GM21723 (cell line): ENCODE data around the gene DDIT3.
"Not testable (repeated sequence)": the region's sequence is repeated elsewhere in the genome, so short reads cannot be mapped to it uniquely, and the experiment has no call there.

Experiments used
- ATAC-seq: cut with Tn5 transposase; IDR thresholded peaks from one replicate; pipeline ENCODE4 v1.9.1; 2021; ENCODE audit warnings: mild to moderate bottlenecking, moderate library complexity; ENCODE audit not compliant: unreplicated experiment

DDIT3 gene

GRCh38 chr12:57514246-57514645 is 6.1 kb downstream of the DDIT3 start:
- not testable (repeated sequence) for ATAC-seq

DNA sequence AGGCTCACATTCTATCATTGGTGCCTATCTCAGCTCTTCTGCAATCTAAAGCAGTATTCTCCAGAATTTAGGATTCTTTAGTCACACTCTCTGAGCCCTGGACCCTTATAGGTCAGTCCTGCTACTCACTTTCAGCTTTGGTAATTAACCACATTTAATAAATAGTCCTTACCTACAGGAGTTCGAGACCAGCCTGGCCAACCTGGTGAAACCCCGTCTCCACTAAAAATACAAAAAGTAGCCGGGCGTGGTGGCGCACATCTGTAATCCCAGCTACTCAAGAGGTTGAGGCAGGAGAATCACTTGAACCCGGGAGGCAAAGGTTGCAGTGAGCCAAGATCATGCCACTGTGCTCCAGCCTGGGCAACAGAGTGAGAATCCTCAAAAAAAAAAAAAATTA is 6.6 kb downstream of the DDIT3 start:
- not testable (repeated sequence) for ATAC-seq

- ATAC-seq, result no peak
Measured at GRCh38 chr12:57513266-57513665, 7.0 kb downstream of the DDIT3 start.

DNA sequence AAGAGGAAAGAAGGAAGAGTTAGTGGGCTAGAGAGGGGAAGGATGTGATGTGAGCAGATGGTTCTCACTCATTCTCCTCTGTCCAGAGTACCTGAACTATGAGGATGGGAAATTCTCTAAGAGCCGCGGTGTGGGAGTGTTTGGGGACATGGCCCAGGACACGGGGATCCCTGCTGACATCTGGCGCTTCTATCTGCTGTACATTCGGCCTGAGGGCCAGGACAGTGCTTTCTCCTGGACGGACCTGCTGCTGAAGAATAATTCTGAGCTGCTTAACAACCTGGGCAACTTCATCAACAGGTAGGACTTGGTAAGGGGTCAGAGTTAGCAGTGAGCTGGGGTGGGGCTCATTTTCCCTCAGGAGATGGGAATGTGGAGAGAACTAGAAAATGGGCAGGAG is 7.6 kb downstream of the DDIT3 start:
- no peak for ATAC-seq

- no peak for ATAC-seq
Measured at GRCh38 chr12:57511588-57512325, 8.6 kb downstream of the DDIT3 start.

DNA sequence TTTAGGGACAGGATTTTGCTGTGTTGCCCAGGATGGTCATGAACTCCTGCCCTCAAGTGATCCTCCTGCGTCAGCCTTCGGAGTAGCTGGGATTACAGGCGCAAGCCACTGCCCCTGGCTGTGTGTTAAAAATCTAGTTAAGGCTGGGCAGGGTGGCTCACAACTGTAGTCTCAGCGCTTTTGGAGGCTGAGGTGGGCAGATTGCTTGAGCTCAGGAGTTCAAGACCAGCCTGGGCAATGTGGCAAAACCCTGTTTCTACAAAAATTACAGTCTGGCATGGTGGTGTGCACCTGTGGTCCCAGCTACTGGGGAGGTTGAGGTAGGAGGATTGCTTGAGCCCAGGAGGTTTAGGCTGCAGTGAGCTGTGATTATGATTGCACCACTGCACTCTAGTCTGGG is 9.2 kb downstream of the DDIT3 start:
- no peak for ATAC-seq

- ATAC-seq, result not testable (repeated sequence)
Measured at GRCh38 chr12:57507796-57508195, 12.5 kb downstream of the DDIT3 start.

DNA sequence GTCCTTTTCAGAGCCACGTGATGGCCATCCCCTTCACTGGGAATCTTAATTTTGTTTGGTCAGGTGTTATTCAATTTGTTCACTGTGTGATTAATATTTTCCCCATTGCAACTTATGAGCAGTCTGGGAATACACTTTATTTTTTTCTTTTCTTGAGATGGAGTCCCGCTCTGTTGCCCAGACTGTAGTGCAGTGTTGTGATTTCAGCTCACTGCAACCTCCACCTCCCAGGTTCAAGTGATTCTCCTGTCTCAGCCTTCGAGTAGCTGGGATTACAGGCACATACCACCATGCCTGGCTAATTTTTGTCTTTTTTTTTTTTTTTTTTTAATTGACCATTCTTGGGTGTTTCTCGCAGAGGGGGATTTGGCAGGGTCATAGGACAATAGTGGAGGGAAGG is 13.8 kb downstream of the DDIT3 start:
- not testable (repeated sequence) for ATAC-seq

GRCh38 chr12:57502311-57502969 is 17.9 kb downstream of the DDIT3 start:
- ATAC-seq, result not testable (repeated sequence)

- no peak for ATAC-seq
Measured at GRCh38 chr12:57500213-57500612, 20.1 kb downstream of the DDIT3 start.

- ATAC-seq, result no peak
Measured at GRCh38 chr12:57498571-57498970, 21.7 kb downstream of the DDIT3 start.

GRCh38 chr12:57498132-57498502 is 22.2 kb downstream of the DDIT3 start:
- no peak for ATAC-seq

GRCh38 chr12:57497223-57498131 is 22.8 kb downstream of the DDIT3 start:
- ATAC-seq, result no peak

- ATAC-seq, result no peak
Measured at GRCh38 chr12:57496822-57497221, 23.5 kb downstream of the DDIT3 start.

- not testable (repeated sequence) for ATAC-seq
Measured at GRCh38 chr12:57495051-57495701, 25.1 kb downstream of the DDIT3 start.

GRCh38 chr12:57491393-57492280 is 28.7 kb downstream of the DDIT3 start:
- ATAC-seq, result no peak

DNA sequence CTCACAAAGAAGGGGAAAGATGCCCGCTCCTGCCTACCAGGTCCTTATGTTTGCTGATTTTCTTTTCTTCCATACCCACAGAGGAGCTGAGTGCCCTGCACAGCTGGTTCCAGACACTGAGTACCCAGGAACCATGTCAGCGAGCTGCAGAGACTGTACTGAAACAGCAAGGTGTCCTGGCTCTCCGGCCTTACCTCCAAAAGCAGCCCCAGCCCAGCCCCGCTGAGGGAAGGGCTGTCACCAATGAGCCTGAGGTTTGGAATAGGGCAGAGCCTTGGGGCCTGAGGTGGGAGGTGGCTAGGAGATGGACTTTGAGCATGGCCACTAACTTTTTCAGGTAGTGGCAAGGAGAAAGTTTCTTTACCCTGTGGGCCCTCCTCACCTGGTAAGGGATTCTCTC is 30.2 kb downstream of the DDIT3 start:
- ATAC-seq, result no peak

- no peak for ATAC-seq
Measured at GRCh38 chr12:57489157-57489641, 31.1 kb downstream of the DDIT3 start.

- no peak for ATAC-seq
Measured at GRCh38 chr12:57488402-57489156, 31.7 kb downstream of the DDIT3 start.
